ENCODE data around the gene DYSF. TPM values are rescaled to one million over a fixed set of nuclear protein-coding genes. Genes with fewer than 3 reads are reported as not detected.

DYSF gene
- polyA plus RNA-seq, 4 donors, result 9.9 to 18.5 (median 17.1) TPM

DNA sequence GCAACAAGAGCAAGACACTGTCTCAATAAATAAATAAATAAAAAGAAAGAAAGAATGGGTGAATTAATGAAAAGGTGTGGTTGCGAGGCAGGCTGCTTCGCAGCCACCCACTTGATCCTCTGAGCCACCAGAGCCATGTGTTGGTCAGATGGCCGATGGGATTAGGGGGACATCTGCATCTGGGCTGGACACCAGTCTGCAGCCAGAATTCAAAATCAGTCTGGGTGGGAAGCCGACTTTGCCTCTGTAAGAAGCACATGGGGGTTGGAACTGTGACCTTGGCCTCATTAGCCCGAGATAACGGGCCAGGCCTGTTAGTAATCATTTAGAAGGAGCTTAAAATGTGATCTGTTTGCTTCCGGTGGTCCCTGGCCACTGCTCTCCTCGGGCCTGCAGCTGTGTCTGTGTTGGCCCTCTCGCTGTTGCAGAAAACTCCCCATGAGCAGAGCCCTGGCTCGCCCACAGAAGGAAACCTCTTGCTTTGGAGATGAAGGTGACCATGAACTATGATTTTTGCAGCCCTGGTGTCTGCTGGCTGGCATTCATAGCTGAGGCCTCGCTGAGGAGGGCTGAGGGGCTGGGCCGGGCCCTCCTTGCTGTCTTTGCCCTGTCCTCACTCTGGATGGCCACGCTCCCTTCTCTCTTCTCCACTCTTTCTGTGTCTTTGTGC, 94.4 kb downstream of the DYSF start:
- no peak for DNase-seq (ENCODE audit: low read depth in 4 of 4, low spot score in 3 of 4)

DNA sequence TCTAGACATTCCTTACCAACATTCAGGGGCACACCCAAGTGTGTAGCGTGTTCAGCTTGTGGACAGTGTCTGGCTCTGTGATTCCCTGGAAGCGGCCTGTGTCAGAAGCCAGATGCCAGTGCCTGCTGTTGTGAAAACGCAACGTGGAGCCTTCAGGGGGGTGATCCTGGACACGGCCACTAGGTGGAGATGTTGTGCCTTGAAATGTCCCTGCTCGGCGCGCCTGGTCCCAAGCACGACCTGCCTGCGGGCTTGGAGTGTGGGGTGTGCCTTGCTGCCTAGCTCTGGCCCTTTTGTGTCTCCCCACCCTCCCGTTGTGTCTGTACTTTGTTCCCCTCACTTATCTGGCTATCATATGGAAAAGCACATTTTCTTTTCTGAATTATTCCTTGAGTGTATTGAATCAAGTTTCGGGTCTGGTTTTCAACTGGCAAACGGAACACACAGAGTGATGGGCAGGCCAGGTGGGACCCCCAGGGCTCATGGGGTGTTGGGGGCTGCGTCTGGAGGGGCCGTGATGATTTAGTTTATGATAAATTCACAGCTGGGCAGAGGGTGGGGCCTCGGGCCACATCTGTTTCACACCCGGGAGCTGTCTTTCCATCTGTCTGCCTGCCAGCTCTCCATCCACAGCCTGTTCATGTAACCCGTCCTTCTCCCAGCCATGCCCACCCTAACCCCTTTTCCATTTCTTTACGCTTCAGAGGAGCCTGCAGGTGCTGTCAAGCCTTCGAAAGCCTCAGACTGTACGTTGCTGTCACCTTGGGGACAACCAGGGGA, 95.5 kb downstream of the DYSF start:
- no peak for DNase-seq (ENCODE audit: low read depth in 4 of 4, low spot score in 3 of 4)

DNA sequence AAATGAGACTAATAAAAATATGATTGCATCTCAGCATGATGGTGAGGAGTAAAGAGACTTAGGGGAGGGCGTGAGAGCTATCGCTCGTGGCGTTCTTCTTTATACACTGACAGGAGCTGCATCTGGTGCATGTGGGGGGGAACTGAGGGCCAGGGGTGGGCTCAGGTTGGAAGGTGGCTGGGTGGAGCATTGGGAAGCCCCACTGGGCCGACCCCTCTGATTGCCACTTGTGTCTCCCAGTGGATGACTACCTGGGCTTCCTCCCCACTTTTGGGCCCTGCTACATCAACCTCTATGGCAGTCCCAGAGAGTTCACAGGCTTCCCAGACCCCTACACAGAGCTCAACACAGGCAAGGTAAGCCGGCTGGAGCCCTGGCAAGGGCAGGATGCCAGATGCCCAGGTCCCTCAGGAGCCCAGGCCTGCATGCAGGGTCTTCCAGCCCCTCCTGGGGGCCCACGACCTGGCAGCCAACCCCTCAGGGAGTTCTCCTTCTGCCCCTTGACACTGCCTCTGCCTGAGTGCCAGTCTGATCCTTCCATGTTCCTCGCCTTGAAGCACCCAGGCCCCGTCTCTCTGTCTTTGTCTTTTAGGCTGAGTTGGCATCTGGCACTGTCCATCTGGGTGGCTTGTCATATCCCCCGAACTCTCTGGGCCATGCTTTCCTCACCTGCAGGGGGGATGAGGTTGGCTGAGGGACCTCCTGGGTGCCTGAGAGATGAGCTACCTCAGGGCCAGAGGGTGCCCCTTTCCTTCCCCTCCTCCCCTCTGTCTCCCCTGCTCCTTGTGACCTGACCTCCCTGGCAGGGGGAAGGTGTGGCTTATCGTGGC, 97.7 kb downstream of the DYSF start:
- DNase-seq (ENCODE audit: low read depth in 4 of 4, low spot score in 3 of 4), result no peak

DNA sequence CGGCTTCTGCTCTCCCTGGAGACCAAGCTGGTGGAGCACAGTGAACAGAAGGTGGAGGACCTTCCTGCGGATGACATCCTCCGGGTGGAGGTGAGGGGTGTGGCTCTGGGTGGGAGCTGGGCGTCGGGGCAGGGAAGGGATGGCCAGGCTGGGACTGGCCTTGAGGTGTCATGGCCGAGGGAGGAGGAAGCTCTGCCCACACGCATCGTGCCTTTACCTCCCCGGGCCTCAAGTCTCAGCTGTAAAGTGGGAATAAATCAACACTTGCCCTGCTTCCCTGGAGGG, 98.2 kb downstream of the DYSF start:
- no peak for DNase-seq (ENCODE audit: low read depth in 4 of 4, low spot score in 3 of 4)

DNA sequence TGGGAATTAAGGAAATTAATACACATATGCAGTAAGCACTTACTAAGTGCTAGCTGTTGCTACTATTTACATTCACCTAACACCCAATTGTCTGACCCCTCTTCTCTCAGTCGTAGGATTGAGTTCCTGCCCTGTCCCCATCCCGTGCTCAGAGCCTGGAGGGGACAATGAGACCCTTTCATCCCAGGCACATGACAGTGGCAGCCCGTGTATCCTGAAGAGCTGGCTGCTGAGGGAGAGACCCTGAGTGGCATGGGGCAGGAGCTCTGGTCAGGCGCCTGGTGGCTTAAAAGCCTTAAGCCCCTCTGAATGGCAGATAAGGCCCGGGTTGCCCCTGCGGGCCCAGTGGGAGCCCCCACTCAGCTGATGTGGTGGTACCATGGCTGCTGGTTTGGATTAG, 99.0 kb downstream of the DYSF start:
- no peak for DNase-seq (ENCODE audit: low read depth in 4 of 4, low spot score in 3 of 4)

DNA sequence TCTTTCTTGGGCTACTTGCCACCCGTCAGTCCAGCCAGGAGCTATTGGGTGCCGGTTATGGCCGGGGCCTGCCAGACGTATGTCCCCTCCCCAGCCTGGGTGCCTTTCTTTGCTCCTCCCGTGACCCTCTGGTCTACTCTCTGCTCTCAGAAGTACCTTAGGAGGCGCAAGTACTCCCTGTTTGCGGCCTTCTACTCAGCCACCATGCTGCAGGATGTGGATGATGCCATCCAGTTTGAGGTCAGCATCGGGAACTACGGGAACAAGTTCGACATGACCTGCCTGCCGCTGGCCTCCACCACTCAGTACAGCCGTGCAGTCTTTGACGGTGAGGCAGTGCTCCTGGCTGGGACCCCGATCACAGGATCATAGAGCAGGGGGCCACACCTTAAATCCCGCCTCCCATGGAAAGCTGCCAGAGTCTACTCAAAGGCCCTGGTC, 99.5 kb downstream of the DYSF start:
- no peak for DNase-seq (ENCODE audit: low read depth in 4 of 4, low spot score in 3 of 4)

DNA sequence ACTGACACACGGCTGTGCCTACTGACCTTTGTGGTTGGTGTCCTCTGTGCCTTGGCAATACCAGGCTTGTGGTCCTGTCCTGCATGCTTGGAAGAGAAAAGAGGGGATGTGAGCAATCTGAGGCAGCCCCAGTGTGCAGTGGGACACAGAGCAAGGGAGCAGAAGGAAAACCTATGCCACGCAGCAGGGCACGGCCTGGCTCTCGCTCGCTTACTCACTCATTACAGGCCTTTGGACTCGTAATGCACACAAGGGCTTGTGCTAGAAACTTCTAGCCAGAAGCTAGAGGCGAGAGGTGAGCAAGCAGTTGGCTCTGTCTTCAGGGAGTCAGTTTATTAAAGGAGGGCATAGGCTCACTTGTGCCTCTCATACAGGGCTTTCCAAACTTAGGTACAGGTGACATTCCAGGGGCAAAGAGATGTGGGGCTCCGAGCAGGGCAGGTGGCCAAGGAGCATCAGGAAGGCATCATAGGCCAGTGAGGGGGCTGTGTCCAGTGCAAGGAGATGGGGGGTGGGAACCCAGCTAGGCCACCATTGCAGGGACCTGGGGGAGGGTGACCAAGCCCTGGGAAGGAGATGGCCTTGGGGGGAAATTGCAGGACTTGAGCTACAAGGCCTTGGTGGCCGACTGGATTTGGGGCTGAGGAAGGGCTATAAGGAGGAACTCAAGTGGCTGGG, 100.8 kb downstream of the DYSF start:
- no peak for DNase-seq (ENCODE audit: low read depth in 4 of 4, low spot score in 3 of 4)

DNA sequence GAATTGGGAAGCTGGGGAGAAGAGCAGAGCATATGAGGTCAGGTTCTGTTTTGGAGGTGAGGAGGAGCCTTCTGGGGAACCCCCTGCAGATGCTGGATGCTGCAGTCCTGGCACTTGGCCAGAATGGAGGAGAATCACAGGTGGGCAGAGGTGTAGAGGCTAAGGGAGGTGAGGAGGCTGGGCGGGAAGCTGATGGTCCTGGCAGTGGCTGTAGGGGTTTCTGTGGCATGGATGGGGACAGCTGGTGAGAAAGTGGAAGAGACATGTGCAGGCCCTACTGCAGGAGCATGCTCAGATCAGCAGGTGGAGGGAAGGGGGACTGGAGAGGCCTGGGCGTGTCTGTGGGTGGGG, 101.3 kb downstream of the DYSF start:
- DNase-seq (ENCODE audit: low read depth in 4 of 4, low spot score in 3 of 4), result no peak

DNA sequence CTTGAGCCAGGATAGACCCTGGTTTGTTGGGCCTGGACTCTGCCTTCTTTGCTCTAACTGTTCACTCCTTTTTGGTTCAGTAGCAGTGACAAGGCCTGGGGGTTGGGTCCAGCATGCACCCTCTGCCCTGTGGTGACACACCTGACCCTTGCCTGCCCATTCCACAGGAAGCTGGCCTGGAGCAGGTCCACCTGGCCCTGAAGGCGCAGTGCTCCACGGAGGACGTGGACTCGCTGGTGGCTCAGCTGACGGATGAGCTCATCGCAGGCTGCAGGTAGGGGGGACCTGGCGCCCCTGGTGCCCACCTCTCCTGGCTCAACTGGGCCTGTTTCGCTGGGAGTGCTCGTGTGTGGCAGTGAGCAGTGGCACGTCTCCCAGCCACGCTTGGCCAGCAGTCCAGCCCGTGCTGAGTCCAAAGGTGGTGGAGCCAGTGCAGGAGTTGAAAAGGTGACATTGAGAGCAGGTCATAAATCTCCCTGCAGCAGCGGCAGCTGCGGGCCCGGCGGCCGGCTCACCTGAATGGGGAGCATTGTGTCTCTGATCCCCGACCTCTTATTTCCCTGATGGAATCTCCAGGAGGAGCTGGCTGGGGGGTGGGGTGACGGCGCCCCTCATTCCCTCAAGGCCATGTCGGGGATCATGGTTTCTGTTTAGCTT, 102.6 kb downstream of the DYSF start:
- no peak for DNase-seq (ENCODE audit: low read depth in 4 of 4, low spot score in 3 of 4)

DNA sequence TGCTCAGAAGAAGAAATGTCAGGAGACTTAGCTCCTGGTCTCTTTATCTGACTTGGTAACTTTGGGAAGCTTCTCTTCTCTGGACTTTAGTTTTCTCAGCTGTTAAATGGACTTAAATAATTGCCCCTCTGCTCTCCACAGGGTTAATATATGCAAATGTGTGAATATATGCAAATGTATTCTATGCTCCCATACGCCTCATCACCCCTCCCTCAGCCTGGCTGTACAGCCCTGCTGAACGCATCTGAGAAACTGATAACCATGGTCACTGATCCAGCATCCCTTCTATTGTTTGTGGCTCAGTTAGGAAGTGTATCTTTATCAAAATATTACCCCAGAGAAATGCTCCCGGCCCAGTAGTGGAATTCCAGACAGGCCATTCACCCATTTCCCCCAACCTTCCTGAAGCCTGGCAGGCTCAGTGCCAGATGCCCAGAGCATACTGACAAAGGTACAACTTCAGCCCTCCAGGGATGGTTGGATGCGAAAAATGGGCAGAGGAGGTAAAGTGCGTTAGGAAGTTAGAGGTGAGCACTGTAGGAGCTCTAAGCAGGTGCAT, 103.4 kb downstream of the DYSF start:
- DNase-seq (ENCODE audit: low read depth in 4 of 4, low spot score in 3 of 4), result no peak

DNA sequence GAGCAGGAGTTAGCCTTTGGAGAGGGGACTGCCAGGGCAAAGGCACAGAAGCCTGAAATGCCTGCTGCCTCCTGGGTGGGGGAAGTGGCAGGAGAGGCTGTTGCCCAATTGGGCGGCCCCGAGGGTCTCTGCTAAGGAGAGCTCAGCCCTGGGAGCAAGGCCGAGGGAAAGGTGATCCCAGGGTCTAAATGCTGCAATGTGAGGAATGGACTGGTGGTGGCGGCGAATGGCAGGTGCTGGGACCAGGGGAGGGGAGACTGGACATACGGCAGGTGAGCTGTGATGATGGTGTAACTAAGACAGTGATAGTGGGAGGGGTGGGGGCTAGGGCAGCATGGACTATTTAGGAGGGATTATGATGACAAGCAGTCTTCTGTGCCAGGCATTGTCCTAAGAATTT, 104.0 kb downstream of the DYSF start:
- no peak for DNase-seq (ENCODE audit: low read depth in 4 of 4, low spot score in 3 of 4)

DNA sequence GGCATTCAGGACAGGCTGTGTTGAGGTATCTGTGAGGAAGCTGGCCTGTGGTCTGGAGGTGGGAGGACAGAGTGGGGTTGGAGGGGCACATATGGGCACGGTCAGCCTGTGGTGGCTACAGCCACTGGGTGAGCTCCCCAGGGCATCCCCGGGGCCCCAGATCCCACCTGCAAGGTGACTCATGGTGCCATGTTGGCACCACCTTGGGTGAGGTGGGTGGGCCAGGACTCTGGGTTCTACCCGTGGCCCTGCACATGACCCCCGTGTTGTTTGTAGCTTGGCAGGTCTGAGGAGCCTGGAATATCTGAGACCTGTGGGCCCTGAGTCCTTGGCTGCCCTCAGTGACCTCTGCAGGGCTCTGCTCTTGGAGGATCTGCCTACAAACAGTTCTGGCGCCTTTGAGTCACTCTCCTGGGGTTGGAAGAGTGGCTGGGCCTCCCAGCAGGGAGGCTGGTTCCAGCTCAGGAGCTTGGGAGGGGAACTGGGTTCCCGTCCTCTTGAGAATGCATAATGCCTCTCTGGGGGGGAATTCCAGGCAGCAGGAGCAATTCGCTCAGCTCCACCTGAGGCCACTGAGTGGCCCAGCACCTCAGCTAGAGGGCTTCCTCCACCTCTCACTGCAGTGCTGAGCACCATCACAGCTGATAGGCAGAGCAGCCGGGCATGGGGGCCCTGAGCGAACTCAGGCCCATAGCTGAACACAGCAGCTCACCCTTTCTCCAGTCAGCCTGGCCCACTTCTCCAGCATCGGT, 105.1 kb downstream of the DYSF start:
- no peak for DNase-seq (ENCODE audit: low read depth in 4 of 4, low spot score in 3 of 4)

DNA sequence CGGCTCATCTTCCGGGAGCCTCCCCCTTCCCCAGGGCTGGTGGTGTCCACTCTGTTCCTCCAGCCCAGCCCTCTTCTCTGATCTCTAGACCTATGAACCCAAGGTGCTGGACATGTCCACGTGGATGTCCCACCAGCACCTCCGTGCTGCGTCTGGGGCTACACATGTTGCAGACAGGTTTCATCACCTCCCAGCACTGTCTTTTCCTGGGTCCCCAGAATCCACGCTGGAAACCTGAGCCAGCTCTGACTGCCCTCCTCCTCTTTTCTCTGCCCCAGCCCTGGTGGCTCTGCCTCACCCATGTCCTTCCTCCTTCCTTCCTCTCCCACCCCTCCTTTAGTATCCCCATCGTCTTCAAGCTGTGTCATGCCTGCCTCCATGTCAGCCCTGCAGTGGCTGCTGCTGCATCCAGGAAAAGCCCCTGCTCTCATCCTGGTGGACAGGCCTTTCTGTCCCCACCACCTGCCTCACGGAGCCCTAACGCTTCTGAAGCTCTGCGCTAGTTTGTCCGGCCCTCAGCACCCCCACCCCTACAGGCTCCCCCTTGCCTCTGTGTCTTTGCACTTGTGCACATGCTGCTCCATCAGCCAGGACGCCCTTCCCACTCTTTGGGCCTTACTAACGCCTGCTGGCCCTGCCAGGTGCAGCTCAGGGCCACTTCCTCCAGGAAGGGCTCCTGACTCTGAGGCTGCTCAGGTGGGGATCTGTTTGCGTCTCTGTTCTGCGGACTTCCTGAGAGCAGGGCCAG, 105.9 kb downstream of the DYSF start:
- no peak for DNase-seq (ENCODE audit: low read depth in 4 of 4, low spot score in 3 of 4)

DNA sequence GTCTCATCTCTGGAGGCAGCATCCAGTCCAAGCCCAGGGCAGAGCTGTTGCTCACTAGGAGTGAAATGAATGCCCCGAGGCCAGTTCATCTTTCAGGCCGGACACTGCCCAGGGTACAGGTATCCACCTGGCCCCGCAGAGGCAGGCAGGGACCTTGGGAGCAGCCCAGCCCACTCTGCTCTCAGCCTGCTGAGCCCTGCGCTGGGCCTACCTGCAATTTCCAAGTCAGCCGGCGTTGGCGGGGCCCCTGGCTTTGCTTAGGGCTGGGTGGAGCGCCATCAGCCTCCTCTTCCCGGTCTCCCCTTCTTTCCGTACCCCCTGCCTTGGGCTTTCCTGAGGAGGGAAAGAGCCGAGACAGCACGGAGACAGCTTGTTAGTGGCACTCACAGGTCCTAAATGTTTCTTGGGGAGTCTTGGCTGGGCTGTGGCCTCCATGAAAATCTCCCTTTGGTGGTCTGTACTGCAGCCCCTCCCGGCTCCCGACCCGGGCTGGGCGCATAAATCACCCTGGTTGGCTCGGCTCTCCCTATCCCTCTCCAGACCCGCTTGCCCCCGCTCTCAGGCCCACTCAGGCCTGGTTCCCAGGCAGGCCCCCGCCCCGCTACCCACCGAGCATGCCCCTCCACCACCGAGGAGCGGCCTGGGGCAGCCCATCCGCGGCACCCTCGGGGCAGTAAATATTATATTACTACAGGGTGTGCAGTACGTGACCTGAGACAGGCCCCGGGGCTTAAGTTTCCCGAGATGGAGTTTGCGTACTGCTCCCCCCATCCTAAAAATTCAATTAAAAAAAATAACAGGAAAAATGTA, 106.7 kb downstream of the DYSF start:
- no peak for DNase-seq (ENCODE audit: low read depth in 4 of 4, low spot score in 3 of 4)

DNA sequence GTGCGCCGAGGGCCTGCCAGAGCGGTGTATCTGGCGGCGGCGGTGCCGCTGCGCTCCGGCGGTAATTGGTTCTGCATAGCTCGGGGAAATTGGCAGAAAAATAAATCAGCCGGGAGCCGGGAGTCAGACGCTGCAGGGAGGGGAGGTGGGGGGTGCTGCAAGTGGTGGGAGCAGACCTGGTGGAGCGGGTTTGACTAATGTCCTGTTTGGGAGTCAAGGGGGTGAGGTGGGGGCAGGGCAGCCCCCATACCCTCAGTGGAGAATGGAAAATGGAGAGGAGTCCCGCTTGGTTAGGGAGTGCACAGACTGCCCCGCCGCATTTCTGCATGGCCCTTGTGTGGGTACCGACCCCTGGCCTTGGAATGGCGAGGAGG, 107.3 kb downstream of the DYSF start:
- peak in 2 of 4 donors; percentile 31 to 59 for DNase-seq (ENCODE audit: low read depth in 4 of 4, low spot score in 3 of 4)

DNA sequence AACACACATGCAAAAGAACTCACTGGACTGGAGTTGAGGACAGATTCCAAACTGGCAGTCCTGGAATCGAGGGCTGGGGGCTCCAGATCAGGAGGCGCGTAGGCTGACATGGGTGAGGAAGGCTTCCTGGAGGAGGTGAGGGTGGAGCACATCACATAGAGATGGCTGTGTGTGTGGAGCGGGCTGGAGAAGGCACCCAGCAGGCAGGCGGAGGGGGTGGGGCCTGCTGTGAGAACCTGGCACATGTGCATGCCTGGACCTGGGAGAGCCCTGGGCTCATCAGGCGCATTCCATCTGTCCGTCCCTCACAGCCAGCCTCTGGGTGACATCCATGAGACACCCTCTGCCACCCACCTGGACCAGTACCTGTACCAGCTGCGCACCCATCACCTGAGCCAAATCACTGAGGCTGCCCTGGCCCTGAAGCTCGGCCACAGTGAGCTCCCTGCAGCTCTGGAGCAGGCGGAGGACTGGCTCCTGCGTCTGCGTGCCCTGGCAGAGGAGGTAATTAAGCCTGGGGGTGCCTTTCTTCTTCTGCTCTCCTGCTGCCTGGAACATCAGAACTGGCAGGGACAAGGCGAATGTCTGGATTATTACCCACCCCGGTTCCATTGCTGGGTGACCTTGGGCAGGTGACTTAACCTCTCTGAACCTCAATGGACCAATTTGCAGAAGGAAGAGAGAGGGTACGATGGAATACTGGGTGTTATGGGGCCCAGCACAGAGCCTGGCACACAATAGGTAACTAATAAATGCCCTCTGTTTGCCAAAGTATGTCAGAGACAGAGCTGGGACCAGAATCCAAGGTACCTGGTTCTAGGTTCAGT, 108.3 kb downstream of the DYSF start:
- no peak for DNase-seq (ENCODE audit: low read depth in 4 of 4, low spot score in 3 of 4)

DNA sequence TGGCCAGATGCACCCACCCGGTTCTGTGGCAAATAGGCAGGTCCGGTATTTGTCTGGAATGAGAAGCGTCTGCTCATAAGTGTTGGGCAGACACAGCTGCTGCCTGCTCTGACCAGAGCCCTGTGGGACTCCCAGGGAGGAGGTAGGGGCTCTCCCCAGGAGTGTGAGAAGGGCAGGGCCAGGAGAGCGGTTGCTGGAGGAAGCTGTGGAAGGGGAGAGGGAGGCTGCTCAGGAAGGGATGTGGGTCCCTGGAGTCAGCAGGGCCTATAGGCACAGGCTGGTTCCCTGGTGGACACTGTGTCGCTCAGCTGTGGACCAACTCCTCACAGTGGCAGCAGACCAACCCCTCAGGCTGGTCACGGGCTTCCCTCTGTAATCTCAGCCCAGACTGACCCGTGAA, 109.2 kb downstream of the DYSF start:
- no peak for DNase-seq (ENCODE audit: low read depth in 4 of 4, low spot score in 3 of 4)
